Breast epithelium (tissue), 3 donors: ENCODE measurements around the gene ATP13A5.

Source experiments
- POLR2A ChIP-seq: fragments of 450-650 bp; IDR thresholded peaks from one replicate; pipeline ENCODE4 v1.6.1; 2016; ENCODE audit warnings: antibody characterized with exemption, mild to moderate bottlenecking, moderate library complexity
- TF ChIP-seq, protein P1 (sequence below), 3 donors: fragments of 450-650 bp; IDR thresholded peaks; one replicate each; pipeline ENCODE4 v1.5.1; 2016 to 2017; ENCODE audit warnings: antibody characterized with exemption in 3 of 3, mild to moderate bottlenecking in 3 of 3, moderate library complexity in 3 of 3

DNA sequence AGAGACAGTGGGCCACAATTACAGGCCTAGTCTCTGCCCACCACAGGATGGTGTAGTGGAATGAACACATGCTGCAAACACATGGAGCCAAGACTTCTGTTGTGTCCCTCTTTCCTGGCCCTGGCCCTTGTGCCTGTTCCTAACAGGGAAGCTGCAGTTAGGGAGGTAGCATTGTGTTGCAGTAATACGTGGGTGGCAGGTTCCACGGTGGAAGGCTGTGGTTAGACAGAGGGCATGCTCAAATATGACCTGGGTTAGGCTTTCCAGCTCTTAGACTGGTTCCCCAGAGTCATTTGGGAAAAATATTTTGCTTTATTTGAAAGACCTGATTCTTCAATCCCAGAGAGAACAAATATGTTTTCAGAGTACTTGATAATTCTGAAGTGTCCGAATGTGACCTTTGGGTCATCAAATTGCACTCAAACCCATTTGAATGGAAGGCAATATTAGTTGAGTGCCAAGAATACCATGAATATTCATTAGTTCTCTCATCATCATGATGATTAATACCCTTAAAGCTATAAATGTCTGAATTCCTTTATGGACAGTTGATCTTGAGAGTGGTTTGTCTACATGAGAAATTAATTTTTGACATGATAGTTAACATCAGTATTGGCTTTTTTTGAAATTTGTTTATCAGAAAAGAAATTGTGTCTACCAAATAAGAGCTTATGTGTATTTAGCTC, 109.1 kb downstream of the ATP13A5 start:
- TF ChIP-seq, protein P1, sequence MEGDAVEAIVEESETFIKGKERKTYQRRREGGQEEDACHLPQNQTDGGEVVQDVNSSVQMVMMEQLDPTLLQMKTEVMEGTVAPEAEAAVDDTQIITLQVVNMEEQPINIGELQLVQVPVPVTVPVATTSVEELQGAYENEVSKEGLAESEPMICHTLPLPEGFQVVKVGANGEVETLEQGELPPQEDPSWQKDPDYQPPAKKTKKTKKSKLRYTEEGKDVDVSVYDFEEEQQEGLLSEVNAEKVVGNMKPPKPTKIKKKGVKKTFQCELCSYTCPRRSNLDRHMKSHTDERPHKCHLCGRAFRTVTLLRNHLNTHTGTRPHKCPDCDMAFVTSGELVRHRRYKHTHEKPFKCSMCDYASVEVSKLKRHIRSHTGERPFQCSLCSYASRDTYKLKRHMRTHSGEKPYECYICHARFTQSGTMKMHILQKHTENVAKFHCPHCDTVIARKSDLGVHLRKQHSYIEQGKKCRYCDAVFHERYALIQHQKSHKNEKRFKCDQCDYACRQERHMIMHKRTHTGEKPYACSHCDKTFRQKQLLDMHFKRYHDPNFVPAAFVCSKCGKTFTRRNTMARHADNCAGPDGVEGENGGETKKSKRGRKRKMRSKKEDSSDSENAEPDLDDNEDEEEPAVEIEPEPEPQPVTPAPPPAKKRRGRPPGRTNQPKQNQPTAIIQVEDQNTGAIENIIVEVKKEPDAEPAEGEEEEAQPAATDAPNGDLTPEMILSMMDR (IDR thresholded peaks at IDR 0.05) = no peak
- no peak for TF ChIP-seq POLR2A
